ENCODE results near the gene PCYOX1L. TPM values are rescaled to one million over a fixed set of nuclear protein-coding genes. Genes with fewer than 3 reads are reported as not detected.

The PCYOX1L gene
- polyA plus RNA-seq, 3 donors from 2014 or later = 3.7 to 8.7 (median 6.8) TPM

GRCh38 chr5:149345892-149346222, 12.0 kb upstream of the PCYOX1L start:
- Mint-ChIP-seq H3K4me3 (peak overlapping the region; percentile 86 to 94 (median 92)), H3K9me3 (no peaks in the 10 kb centered on the region), H3K27me3 (ENCODE audit: low read depth in 3 of 3) (peaks cover 2 to 13% (median 3%) of the 10 kb centered on the region in 3 donors), H3K27ac (peak overlapping the region; percentile 85 to 93 (median 92)), H3K4me1 (peaks cover 43 to 60% of the 10 kb centered on the region in 2 donors), H3K36me3 (peaks cover 16 to 23% (median 19%) of the 10 kb centered on the region in 3 donors)
- no peak for DNase-seq

GRCh38 chr5:149348518-149348917, 9.3 kb upstream of the PCYOX1L start:
- Mint-ChIP-seq H3K27ac (peak overlapping the region in 2 of 6 donors; percentile 13 to 38), H3K4me3 (peak overlapping the region in 1 of 5 donors; percentile 55), H3K36me3 (peaks cover 27 to 40% (median 28%) of the 10 kb centered on the region in 3 donors), H3K4me1 (peaks cover 43 to 60% of the 10 kb centered on the region in 2 donors), H3K27me3 (ENCODE audit: low read depth in 3 of 3) (peaks cover 2 to 13% (median 3%) of the 10 kb centered on the region in 3 donors), H3K9me3 (no peaks in the 10 kb centered on the region)
- no peak for DNase-seq

GRCh38 chr5:149349382-149349781, 8.5 kb upstream of the PCYOX1L start:
- Mint-ChIP-seq H3K27me3 (ENCODE audit: low read depth in 3 of 3) (peaks cover 2 to 9% (median 3%) of the 10 kb centered on the region in 3 donors), H3K36me3 (peaks cover 27 to 42% (median 31%) of the 10 kb centered on the region in 3 donors), H3K4me3 (no peak overlapping the region), H3K9me3 (no peaks in the 10 kb centered on the region), H3K27ac (no peak overlapping the region), H3K4me1 (peaks cover 38 to 58% of the 10 kb centered on the region in 2 donors)
- no peak for DNase-seq

GRCh38 chr5:149352169-149352568, 5.7 kb upstream of the PCYOX1L start:
- Mint-ChIP-seq H3K9me3 (no peaks in the 10 kb centered on the region), H3K27me3 (ENCODE audit: low read depth in 3 of 3) (peaks cover 0 to 2% (median 0%) of the 10 kb centered on the region in 3 donors), H3K4me3 (no peak overlapping the region), H3K4me1 (peaks cover 18 to 53% of the 10 kb centered on the region in 2 donors), H3K27ac (peak overlapping the region in 1 of 6 donors; percentile 36), H3K36me3 (peaks cover 32 to 47% (median 37%) of the 10 kb centered on the region in 3 donors)
- DNase-seq = no peak

GRCh38 chr5:149353911-149354310, 3.9 kb upstream of the PCYOX1L start:
- no peak overlapping the region for H3K4me3 Mint-ChIP-seq

GRCh38 chr5:149355688-149356087, 2.2 kb upstream of the PCYOX1L start:
- Mint-ChIP-seq H3K27ac (peak overlapping the region in 2 of 6 donors; percentile 21 to 29), H3K9me3 (no peaks in the 10 kb centered on the region), H3K27me3 (ENCODE audit: low read depth in 3 of 3) (peaks cover 0 to 7% (median 2%) of the 10 kb centered on the region in 3 donors), H3K4me1 (peaks cover 26 to 50% of the 10 kb centered on the region in 2 donors), H3K4me3 (no peak overlapping the region), H3K36me3 (peaks cover 14 to 26% (median 21%) of the 10 kb centered on the region in 3 donors)
- DNase-seq = no peak

More at GRCh38 chr5:149353911-149354310, 3.9 kb upstream of the PCYOX1L start:
- Mint-ChIP-seq H3K27ac (peak overlapping the region in 1 of 6 donors; percentile 23), H3K4me1 (peaks cover 18 to 50% of the 10 kb centered on the region in 2 donors), H3K36me3 (peaks cover 27 to 41% (median 30%) of the 10 kb centered on the region in 3 donors), H3K9me3 (no peaks in the 10 kb centered on the region), H3K27me3 (ENCODE audit: low read depth in 3 of 3) (peaks cover 0 to 7% (median 0%) of the 10 kb centered on the region in 3 donors)
- no peak for DNase-seq

GRCh38 chr5:149356391-149356790, 1.5 kb upstream of the PCYOX1L start:
- Mint-ChIP-seq H3K36me3 (peaks cover 13 to 22% (median 19%) of the 10 kb centered on the region in 3 donors), H3K9me3 (no peaks in the 10 kb centered on the region), H3K4me1 (peaks cover 26 to 50% of the 10 kb centered on the region in 2 donors), H3K4me3 (no peak overlapping the region), H3K27ac (peak overlapping the region in 2 of 6 donors; percentile 21 to 30), H3K27me3 (ENCODE audit: low read depth in 3 of 3) (peaks cover 0 to 7% (median 2%) of the 10 kb centered on the region in 3 donors)
- no peak for DNase-seq

- H3K4me3 Mint-ChIP-seq = peak overlapping the region; percentile 88 to 94 (median 89)
- peak overlapping the region; percentile 76 to 89 (median 84) for H3K27ac Mint-ChIP-seq
- DNase-seq = peak in 1 of 3 donors; percentile 25
- peaks cover 26 to 50% of the 10 kb centered on the region in 2 donors for H3K4me1 Mint-ChIP-seq
- H3K36me3 Mint-ChIP-seq = peaks cover 5 to 10% (median 9%) of the 10 kb centered on the region in 3 donors
- H3K9me3 Mint-ChIP-seq = no peaks in the 10 kb centered on the region
- peaks cover 0 to 7% (median 2%) of the 10 kb centered on the region in 3 donors for H3K27me3 Mint-ChIP-seq (ENCODE audit: low read depth in 3 of 3)
Measured at GRCh38 chr5:149358294-149358651, 427 bp downstream of the PCYOX1L start.

- Mint-ChIP-seq H3K36me3 (peaks cover 5 to 9% (median 5%) of the 10 kb centered on the region in 3 donors), H3K4me3 (peak overlapping the region; percentile 88 to 94 (median 89)), H3K27ac (peak overlapping the region; percentile 43 to 89 (median 84)), H3K27me3 (ENCODE audit: low read depth in 3 of 3) (peaks cover 0 to 7% (median 2%) of the 10 kb centered on the region in 3 donors), H3K4me1 (peaks cover 26 to 49% of the 10 kb centered on the region in 2 donors), H3K9me3 (no peaks in the 10 kb centered on the region)
- DNase-seq = no peak
Measured at GRCh38 chr5:149358868-149359495, 1.1 kb downstream of the PCYOX1L start.

- Mint-ChIP-seq H3K27me3 (ENCODE audit: low read depth in 3 of 3) (peaks cover 0 to 7% (median 2%) of the 10 kb centered on the region in 3 donors), H3K4me1 (peaks cover 26 to 40% of the 10 kb centered on the region in 2 donors), H3K9me3 (no peaks in the 10 kb centered on the region), H3K4me3 (peak overlapping the region in 2 of 5 donors; percentile 9 to 15), H3K27ac (no peak overlapping the region), H3K36me3 (peaks cover 5 to 9% (median 5%) of the 10 kb centered on the region in 3 donors)
- DNase-seq = no peak
Measured at GRCh38 chr5:149360272-149360671, 2.4 kb downstream of the PCYOX1L start.

- Mint-ChIP-seq H3K9me3 (no peaks in the 10 kb centered on the region), H3K27ac (no peak overlapping the region), H3K4me1 (peaks cover 18 to 23% of the 10 kb centered on the region in 2 donors), H3K27me3 (ENCODE audit: low read depth in 3 of 3) (peaks cover 0 to 5% (median 2%) of the 10 kb centered on the region in 3 donors), H3K36me3 (peaks cover 3 to 7% (median 3%) of the 10 kb centered on the region in 3 donors), H3K4me3 (no peak overlapping the region)
- no peak for DNase-seq
Measured at GRCh38 chr5:149362541-149362940, 4.7 kb downstream of the PCYOX1L start.

- no peak for DNase-seq
- Mint-ChIP-seq H3K36me3 (peaks cover 3 to 7% (median 3%) of the 10 kb centered on the region in 3 donors), H3K4me1 (peaks cover 14 to 18% of the 10 kb centered on the region in 2 donors), H3K4me3 (no peak overlapping the region), H3K27me3 (ENCODE audit: low read depth in 3 of 3) (peaks cover 0 to 2% (median 0%) of the 10 kb centered on the region in 3 donors), H3K27ac (no peak overlapping the region), H3K9me3 (no peaks in the 10 kb centered on the region)
Measured at GRCh38 chr5:149363358-149363757, 5.5 kb downstream of the PCYOX1L start.

GRCh38 chr5:149363936-149364335, 6.1 kb downstream of the PCYOX1L start:
- DNase-seq = no peak
- H3K4me3 Mint-ChIP-seq = no peak overlapping the region
- H3K36me3 Mint-ChIP-seq = peaks cover 3 to 8% (median 3%) of the 10 kb centered on the region in 3 donors
- H3K27me3 Mint-ChIP-seq (ENCODE audit: low read depth in 3 of 3) = peaks cover 0 to 2% (median 0%) of the 10 kb centered on the region in 3 donors
- no peaks in the 10 kb centered on the region for H3K9me3 Mint-ChIP-seq
- H3K4me1 Mint-ChIP-seq = peaks cover 9 to 12% of the 10 kb centered on the region in 2 donors
- H3K27ac Mint-ChIP-seq = no peak overlapping the region

GRCh38 chr5:149364719-149365118, 6.9 kb downstream of the PCYOX1L start:
- H3K4me3 Mint-ChIP-seq = no peak overlapping the region
- DNase-seq = no peak
- H3K4me1 Mint-ChIP-seq = peaks cover 3 to 9% of the 10 kb centered on the region in 2 donors
- peak overlapping the region in 1 of 6 donors; percentile 36 for H3K27ac Mint-ChIP-seq
- H3K36me3 Mint-ChIP-seq = peaks cover 3 to 11% (median 3%) of the 10 kb centered on the region in 3 donors
- H3K9me3 Mint-ChIP-seq = no peaks in the 10 kb centered on the region
- peaks cover 0 to 2% (median 0%) of the 10 kb centered on the region in 3 donors for H3K27me3 Mint-ChIP-seq (ENCODE audit: low read depth in 3 of 3)

Data from immature natural killer cell (primary cell).